Heart right ventricle (tissue), 16 donors: Measurements from ENCODE around the gene CNMD. TPM values are rescaled to one million over a fixed set of nuclear protein-coding genes. Genes with fewer than 3 reads are reported as not detected.

Experiments
- ATAC-seq, 8 donors: fragments of 200-7000 bp; cut with Tn5 transposase; one replicate each; pipeline ENCODE4 v1.9.1; 2020; ENCODE audit warnings: mild to moderate bottlenecking in 8 of 8, moderate library complexity in 8 of 8, moderate number of reproducible peaks in 1 of 8
- DNase-seq, 2 donors: peaks; one replicate each; pipeline ENCODE4 v3.0.0-alpha.2; 2020
- H3K27ac ChIP-seq, 10 donors: fragments of 200-600 bp; sonication (generic) in 2 of 10; one replicate each; pipeline versions ENCODE4 v1.5.0 to v1.8.0; 2020 to 2022; ENCODE audit warnings: mild to moderate bottlenecking in 3 of 10
- H3K27me3 ChIP-seq, 7 donors: fragments of 200-600 bp; one replicate each; pipeline ENCODE4 v1.8.0; 2021 to 2022; ENCODE audit warnings: mild to moderate bottlenecking in 2 of 7
- H3K36me3 ChIP-seq, 9 donors: fragments of 200-600 bp; sonication (generic) in 1 of 9; one replicate each; pipeline versions ENCODE4 v1.5.0 to v1.8.0; 2020 to 2022; ENCODE audit warnings: mild to moderate bottlenecking in 2 of 9
- H3K4me1 ChIP-seq, 9 donors: fragments of 200-600 bp; sonication (generic) in 1 of 9; one replicate each; pipeline versions ENCODE4 v1.5.0 to v1.8.0; 2020 to 2022; ENCODE audit warnings: mild to moderate bottlenecking in 4 of 9
- H3K4me3 ChIP-seq, 10 donors: fragments of 200-600 bp; sonication (generic) in 2 of 10; one replicate each; pipeline versions ENCODE4 v1.5.0 to v1.8.0; 2020 to 2022; ENCODE audit warnings: mild to moderate bottlenecking in 7 of 10, moderate library complexity in 2 of 10
- H3K9me3 ChIP-seq, 11 donors: fragments of 200-600 bp in 10 of 11; sonication (generic) in 2 of 11; one replicate each; pipeline versions ENCODE4 v1.5.0 to v1.8.0; 2013 to 2022; ENCODE audit warnings: mild to moderate bottlenecking in 2 of 11, control low read depth in 1 of 11, moderate library complexity in 1 of 11
- CTCF ChIP-seq, 9 donors: fragments of 200-600 bp; sonication (generic) in 2 of 9; IDR thresholded peaks; one replicate each; pipeline versions ENCODE4 v1.5.0 to v1.8.0; 2021 to 2022; ENCODE audit warnings: antibody characterized with exemption in 9 of 9, mild to moderate bottlenecking in 5 of 9, moderate library complexity in 1 of 9
- WGBS, 2 donors: extraction: QIAGEN DNeasy Blood & Tissue Kit; methylation state at CpG; one replicate each; pipeline ENCODE4 v1.1.7; 2013; ENCODE audit warnings: inconsistent platforms in 1 of 2; 5-methylcytosine and 5-hydroxymethylcytosine counted together
- intact Hi-C, 10 donors: fragments of 100-400 bp; cut with DNase I; formaldehyde crosslinking; loops; one replicate each; pipeline versions ENCODE4 v1.11.1 to v1.14.2; 2022
- polyA plus RNA-seq, 2 donors: library from polyadenylated mRNA; stranded (reverse); fragments of 200-250 nt; gene quantifications; one replicate each; pipeline ENCODE4 v1.2.3, GENCODE V29; 2013
- total RNA-seq, 10 donors: library from RNA; stranded (reverse); fragmentation: NEBNext Ultra II Directional in 3 of 10; extraction: Animal tissue kit (Norgen Biotek cat#: 25700) in 3 of 10; gene quantifications; one replicate each; pipeline versions ENCODE4 v1.2.1 to v1.2.4, GENCODE V29; 2021 to 2023
- donor health status: Arrhythmogenic right ventricular cardiomyopathy.
- donor health status: ischemic (EF 13 %, LVEDD 7.1; RV severe dilation, severe dysfunction).
- donor health status: healthy with polysubstance abuse.
- donor health status: DM: no; HTN: yes; CAD: no.
- donor health status: DM: no; HTN: no; CAD: no.
- donor health status: ischemic (EF 25% LVEDD 6.9; RV normal size, moderate dysfunction).
- donor health status: ischemic (EF 25% LVEDD 5.7; RV mildly dilated, moderate dysfunction).
- donor health status: healthy.
- donor health status: DM: yes; HTN: yes; CAD: no.
- donor health status: Ischemic cardiomyopathy.
- donor health status: ischemic (EF 35%, LVEDD 5.7; RV mildly dilated, moderate dysfunction).
- donor health status: nonischemic (EF 11% LVEDD 7.7; RV severe dilation, severe dysfunction).
- donor health status: DM: yes; HTN: yes; CAD: no.
- donor health status: PGD.
- donor health status: ischemic (EF 29% LVEDD 5.4; RV normal size, mild dysfunction).
- donor health status: nonischemic (EF 23%, LVEDD 6.1; RV moderate dilation, normal function).

CNMD gene
- total and polyA plus RNA-seq, 12 donors = not detected

DNA sequence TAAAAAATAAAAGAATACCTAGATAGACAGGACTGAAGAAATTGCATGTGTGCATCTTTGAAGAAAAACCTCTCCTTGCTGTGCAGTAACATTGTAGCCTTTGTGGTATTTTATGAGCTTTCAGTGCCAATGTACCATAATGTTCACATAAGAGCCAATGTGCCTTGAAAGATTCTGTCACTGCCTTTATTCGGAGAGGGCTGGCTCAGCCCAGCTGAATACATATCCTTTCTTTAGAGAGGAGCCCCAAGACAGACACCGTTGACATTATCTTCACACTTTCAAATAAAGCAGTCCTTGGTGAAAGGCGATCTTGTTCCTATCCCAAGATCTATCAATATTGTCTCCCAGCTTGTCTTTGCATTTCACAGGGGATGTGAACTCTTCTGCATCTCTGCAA, 18.5 kb upstream of the CNMD start:
- no peaks in the 10 kb centered on the region for H3K9me3 ChIP-seq
- TF ChIP-seq CTCF (IDR thresholded peaks at IDR 0.05) = no peak
- no peak overlapping the region for H3K4me3 ChIP-seq
- H3K27ac ChIP-seq = no peak overlapping the region
- H3K4me1 ChIP-seq = no peaks in the 10 kb centered on the region
- DNase-seq (no peak), ATAC-seq (no peak)
- H3K36me3 ChIP-seq = no peaks in the 10 kb centered on the region
- WGBS, 2 donors = 44 to 45% methylated on average over 3 of the region's 3 CpGs
- peaks cover 0 to 21% (median 0%) of the 10 kb centered on the region in 7 donors for H3K27me3 ChIP-seq
- intact Hi-C loops = no loop called here

GRCh38 chr13:52751196-52751595, 11.6 kb upstream of the CNMD start:
- no peaks in the 10 kb centered on the region for H3K4me1 ChIP-seq
- ATAC-seq = no peak

GRCh38 chr13:52750713-52751112, 11.1 kb upstream of the CNMD start:
- no peak overlapping the region for H3K4me3 ChIP-seq
- intact Hi-C loops = no loop called here
- H3K36me3 ChIP-seq = no peaks in the 10 kb centered on the region
- 90 to 97% methylated on average over 1 of the region's 1 CpG for WGBS, 2 donors
- no peak for DNase-seq
- TF ChIP-seq CTCF (IDR thresholded peaks at IDR 0.05) = no peak
- ATAC-seq = no peak
- no peak overlapping the region for H3K27ac ChIP-seq
- H3K4me1 ChIP-seq = no peaks in the 10 kb centered on the region
- no peaks in the 10 kb centered on the region for H3K9me3 ChIP-seq
- peaks cover 0 to 23% (median 5%) of the 10 kb centered on the region in 7 donors for H3K27me3 ChIP-seq

More at GRCh38 chr13:52751196-52751595, 11.6 kb upstream of the CNMD start:
- no peaks in the 10 kb centered on the region for H3K9me3 ChIP-seq
- no peak for DNase-seq
- H3K27ac ChIP-seq = no peak overlapping the region
- peaks cover 0 to 20% (median 5%) of the 10 kb centered on the region in 7 donors for H3K27me3 ChIP-seq
- no peaks in the 10 kb centered on the region for H3K36me3 ChIP-seq
- 91% methylated on average over 5 of the region's 5 CpGs for WGBS, 2 donors
- TF ChIP-seq CTCF (IDR thresholded peaks at IDR 0.05) = no peak
- intact Hi-C loops = no loop called here
- no peak overlapping the region for H3K4me3 ChIP-seq

DNA sequence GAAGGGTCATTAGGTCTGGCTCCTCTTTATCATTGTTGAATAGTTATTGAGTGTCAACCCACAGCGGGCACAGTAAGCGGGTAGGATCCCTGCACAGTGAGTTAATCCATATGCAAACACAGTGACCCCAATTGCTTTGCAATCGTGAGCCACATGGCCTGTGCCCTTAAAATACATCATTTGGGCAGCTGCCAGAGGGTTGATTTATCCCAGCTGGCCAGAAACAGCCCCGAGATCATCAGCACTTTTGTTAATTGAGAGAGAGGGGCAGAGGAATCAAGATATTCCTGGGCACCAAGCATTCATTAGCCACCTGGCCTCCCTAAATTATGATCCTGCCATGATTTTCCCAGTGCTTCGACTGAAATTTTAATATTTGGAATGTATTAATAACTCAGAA, 9.8 kb upstream of the CNMD start:
- H3K4me1 ChIP-seq = no peaks in the 10 kb centered on the region
- WGBS, 2 donors = 34 to 44% methylated on average over 5 of the region's 5 CpGs

More for the DNA sequence above, 9.8 kb upstream of the CNMD start:
- no peaks in the 10 kb centered on the region for H3K36me3 ChIP-seq
- TF ChIP-seq CTCF (IDR thresholded peaks at IDR 0.05) = no peak
- H3K27me3 ChIP-seq = peaks cover 0 to 35% (median 10%) of the 10 kb centered on the region in 7 donors
- intact Hi-C loops = no loop called here
- ATAC-seq (no peak), DNase-seq (no peak)
- no peak overlapping the region for H3K27ac ChIP-seq
- no peak overlapping the region for H3K4me3 ChIP-seq
- no peaks in the 10 kb centered on the region for H3K9me3 ChIP-seq
